Middle frontal gyrus (tissue), 1 donor: ENCODE results near the gene CLIC3.

ENCODE experiments used
- DNase-seq: peaks from one replicate; pipeline ENCODE4 v3.0.0-alpha.2; 2015; ENCODE audit warnings: low spot score; ENCODE audit errors: extremely low spot score

The CLIC3 gene

GRCh38 chr9:136964833-136965422 is 31.4 kb downstream of the CLIC3 start:
- DNase-seq, result no peak

GRCh38 chr9:136964171-136964689 is 32.1 kb downstream of the CLIC3 start:
- no peak for DNase-seq

- DNase-seq, result no peak
Measured at GRCh38 chr9:136963751-136964150, 32.6 kb downstream of the CLIC3 start.

GRCh38 chr9:136963341-136963740 is 33.0 kb downstream of the CLIC3 start:
- no peak for DNase-seq

GRCh38 chr9:136962701-136963248 is 33.6 kb downstream of the CLIC3 start:
- DNase-seq, result no peak

GRCh38 chr9:136962163-136962562 is 34.2 kb downstream of the CLIC3 start:
- no peak for DNase-seq

- DNase-seq, result no peak
Measured at GRCh38 chr9:136961279-136962065, 34.9 kb downstream of the CLIC3 start.

GRCh38 chr9:136960938-136961275 is 35.5 kb downstream of the CLIC3 start:
- DNase-seq, result no peak

- no peak for DNase-seq
Measured at GRCh38 chr9:136960212-136960937, 36.0 kb downstream of the CLIC3 start.

- DNase-seq, result no peak
Measured at GRCh38 chr9:136958898-136959850, 37.2 kb downstream of the CLIC3 start.

- no peak for DNase-seq
Measured at GRCh38 chr9:136958473-136958872, 37.9 kb downstream of the CLIC3 start.

GRCh38 chr9:136957901-136958300 is 38.5 kb downstream of the CLIC3 start:
- no peak for DNase-seq

- DNase-seq, result no peak
Measured at GRCh38 chr9:136957461-136957860, 38.9 kb downstream of the CLIC3 start.

GRCh38 chr9:136956604-136957003 is 39.8 kb downstream of the CLIC3 start:
- no peak for DNase-seq

- DNase-seq, result no peak
Measured at GRCh38 chr9:136955943-136956335, 40.4 kb downstream of the CLIC3 start.

GRCh38 chr9:136955202-136955942 is 41.0 kb downstream of the CLIC3 start:
- no peak for DNase-seq

- no peak for DNase-seq
Measured at GRCh38 chr9:136954270-136955083, 41.9 kb downstream of the CLIC3 start.

GRCh38 chr9:136953771-136954269 is 42.5 kb downstream of the CLIC3 start:
- DNase-seq, result no peak
